Fibroblast of lung (primary cell): Measurements from ENCODE around the gene NLGN1.

Experiments
- CTCF ChIP-seq, 2 donors: IDR thresholded peaks in 1 of 2; conservative IDR thresholded peaks in 1 of 2; 1 replicate in 1 of 2; 2 replicates in 1 of 2; pipeline ENCODE4 v1.5.1; 2011 to 2012; ENCODE audit warnings: low read length in 2 of 2, control low read depth in 1 of 2, inconsistent platforms in 1 of 2, low read depth in 1 of 2, mild to moderate bottlenecking in 1 of 2
- EZH2 ChIP-seq: IDR thresholded peaks from 2 replicates; pipeline ENCODE4 v1.5.1; 2012; ENCODE audit warnings: low read length, control low read depth, mild to moderate bottlenecking; ENCODE audit errors: missing control alignments

GRCh38 chr3:174247687-174248152, 850.2 kb downstream of the NLGN1 start:
- TF ChIP-seq CTCF (conservative IDR thresholded peaks at IDR 0.05 in 1 of 2, IDR thresholded peaks at IDR 0.05 in 1 of 2; ENCODE audit: low read depth in 1 of 2, low read length in 2 of 2) = no peak
- TF ChIP-seq EZH2 = no peak
